Panc1 (cell line): ENCODE measurements around the gene ATP10D. TPM values are rescaled to one million over a fixed set of nuclear protein-coding genes. Genes with fewer than 3 reads are reported as not detected.

ENCODE experiments used
- ATAC-seq: fragments of 200-7000 bp; cut with Tn5 transposase; 2 replicates; pipeline ENCODE4 v1.9.1; 2020; ENCODE audit warnings: mild to moderate bottlenecking, moderate library complexity
- BruUV-seq: library from RNA; stranded (reverse); fragments of 400-500 nt; replicated peaks from 2 replicates; lab custom pipeline; 2021; lab: Mats Ljungman, UMichigan
- CTCF ChIA-PET: fragments of 300-600 bp; sonication (Branson Sonifier 250); formaldehyde crosslinking; loops from one replicate; lab custom pipeline; 2022; ENCODE audit warnings: antibody characterized with exemption; lab: Charles Lee
- POLR2A ChIA-PET: fragments of 300-600 bp; sonication (Branson Sonifier 250); formaldehyde crosslinking; loops from one replicate; lab custom pipeline; 2022; ENCODE audit warnings: antibody characterized with exemption; lab: Charles Lee
- DNase-seq: peaks from one replicate; pipeline ENCODE4 v3.0.0-alpha.2; 2010; ENCODE audit warnings: low read depth, low spot score
- H3K27ac ChIP-seq: 2 replicates; pipeline ENCODE4 v1.5.1; 2011; ENCODE audit warnings: mild to moderate bottlenecking, low read length, inconsistent platforms
- H3K27me3 ChIP-seq: fragments of 200-500 bp; sonication (Bioruptor generic); 2 replicates; pipeline ENCODE4 v1.6.0; 2014; ENCODE audit warnings: low read length, inconsistent platforms; ENCODE audit not compliant: control insufficient read depth, insufficient read depth
- H3K36me3 ChIP-seq: fragments of 200-500 bp; sonication (Bioruptor generic); 2 replicates; pipeline ENCODE4 v1.5.1; 2014; ENCODE audit warnings: inconsistent platforms, mild to moderate bottlenecking, low read length, moderate library complexity; ENCODE audit not compliant: control insufficient read depth, insufficient read depth
- H3K4me1 ChIP-seq: 2 replicates; pipeline ENCODE4 v1.5.1; 2011; ENCODE audit warnings: inconsistent platforms, mild to moderate bottlenecking, low read length, moderate library complexity; ENCODE audit not compliant: control insufficient read depth, insufficient read depth
- H3K4me3 ChIP-seq, 2 experiments: 2 replicates each; pipeline ENCODE4 v1.5.1; 2011 to 2012; ENCODE audit warnings: low read depth in 2 of 2, low read length in 2 of 2, mild to moderate bottlenecking in 2 of 2, inconsistent platforms in 1 of 2, moderate library complexity in 1 of 2
- H3K9me3 ChIP-seq: fragments of 200-500 bp; sonication (Bioruptor generic); 2 replicates; pipeline ENCODE4 v1.5.1; 2014; ENCODE audit warnings: low read depth, mild to moderate bottlenecking, inconsistent platforms, low read length, moderate library complexity; ENCODE audit not compliant: control insufficient read depth, insufficient read depth
- POLR2AphosphoS5 ChIP-seq: IDR thresholded peaks from 2 replicates; pipeline ENCODE4 v1.6.1; 2012; ENCODE audit warnings: mild to moderate bottlenecking, low read depth, low read length, moderate library complexity
- SIN3A ChIP-seq: IDR thresholded peaks from 2 replicates; pipeline ENCODE4 v1.6.1; 2012; ENCODE audit warnings: low read depth, mild to moderate bottlenecking, low read length, moderate library complexity, borderline replicate concordance; ENCODE audit not compliant: insufficient read depth
- TCF7L2 ChIP-seq: IDR thresholded peaks from 2 replicates; pipeline ENCODE4 v1.6.1; 2011; ENCODE audit warnings: mild to moderate bottlenecking, low read depth, low read length, inconsistent platforms
- in situ Hi-C: cut with HindIII; loops from 2 replicates; pipeline ENCODE4 v1.10.0; 2016; ENCODE audit warnings: low sequenced_read_pairs, low pct_unique_long_range_greater_than_20kb
- intact Hi-C: fragments of 100-400 bp; cut with micrococcal nuclease; formaldehyde crosslinking; loops from one replicate; pipeline ENCODE4 v1.10.0; 2022; ENCODE audit not compliant: unreplicated experiment
- total RNA-seq: library from RNA; stranded (reverse); gene quantifications from one replicate; pipeline ENCODE4 v1.2.1, GENCODE V29; 2021; ENCODE audit not compliant: unreplicated experiment
- TF ChIP-seq, protein P1 (sequence below), 2 experiments: IDR thresholded peaks; 2 replicates each; pipeline ENCODE4 v1.6.1; 2011 to 2012; ENCODE audit warnings: low read depth in 2 of 2, control low read depth in 1 of 2, low read length in 1 of 2, mild to moderate bottlenecking in 1 of 2, moderate library complexity in 1 of 2; ENCODE audit not compliant: insufficient read depth in 1 of 2
- TF ChIP-seq, protein P2 (sequence below): fragments of 450-650 bp; IDR thresholded peaks from 2 replicates; pipeline ENCODE4 v1.5.1; 2017; ENCODE audit warnings: mild to moderate bottlenecking

Gene ATP10D
- total RNA-seq, 1 experiment from 2014 or later = 13.9 TPM

DNA sequence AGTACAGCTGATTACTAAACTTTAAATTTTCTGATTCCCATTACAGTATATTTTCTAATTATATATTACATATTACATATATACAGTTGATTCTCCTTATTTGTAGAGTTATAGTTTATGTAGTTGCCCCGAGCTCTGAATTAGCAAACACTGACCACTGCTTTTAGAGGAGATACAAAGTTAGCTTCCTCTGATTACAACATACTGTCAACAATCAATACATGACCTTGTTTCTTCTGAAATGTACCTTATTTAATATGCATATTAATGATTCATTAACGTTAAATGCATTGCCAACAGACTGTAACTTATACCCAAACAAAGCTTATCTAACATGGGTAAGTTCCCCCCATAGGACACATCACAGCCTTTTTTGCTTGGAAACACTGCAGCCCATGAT is 81.5 kb downstream of the ATP10D start:
- Histone ChIP-seq H3K4me1 (no peaks in the 10 kb centered on the region; the same call in 1 of the 2 replicates), H3K4me3 (no peak overlapping the region), H3K36me3 (no peaks in the 10 kb centered on the region), H3K9me3 (no peaks in the 10 kb centered on the region), H3K27ac (no peak overlapping the region), H3K27me3 (no peaks in the 10 kb centered on the region)
- no peak for ATAC-seq
- CTCF ChIA-PET = no interaction called here
- in situ Hi-C loops = no loop called here
- no peak for DNase-seq
- POLR2A ChIA-PET = no interaction called here
- intact Hi-C loops = no loop called here
- BruUV-seq = no TSS peak
- TF ChIP-seq SIN3A (no peak), POLR2AphosphoS5 (no peak), TCF7L2 (no peak)
- TF ChIP-seq, protein P1, sequence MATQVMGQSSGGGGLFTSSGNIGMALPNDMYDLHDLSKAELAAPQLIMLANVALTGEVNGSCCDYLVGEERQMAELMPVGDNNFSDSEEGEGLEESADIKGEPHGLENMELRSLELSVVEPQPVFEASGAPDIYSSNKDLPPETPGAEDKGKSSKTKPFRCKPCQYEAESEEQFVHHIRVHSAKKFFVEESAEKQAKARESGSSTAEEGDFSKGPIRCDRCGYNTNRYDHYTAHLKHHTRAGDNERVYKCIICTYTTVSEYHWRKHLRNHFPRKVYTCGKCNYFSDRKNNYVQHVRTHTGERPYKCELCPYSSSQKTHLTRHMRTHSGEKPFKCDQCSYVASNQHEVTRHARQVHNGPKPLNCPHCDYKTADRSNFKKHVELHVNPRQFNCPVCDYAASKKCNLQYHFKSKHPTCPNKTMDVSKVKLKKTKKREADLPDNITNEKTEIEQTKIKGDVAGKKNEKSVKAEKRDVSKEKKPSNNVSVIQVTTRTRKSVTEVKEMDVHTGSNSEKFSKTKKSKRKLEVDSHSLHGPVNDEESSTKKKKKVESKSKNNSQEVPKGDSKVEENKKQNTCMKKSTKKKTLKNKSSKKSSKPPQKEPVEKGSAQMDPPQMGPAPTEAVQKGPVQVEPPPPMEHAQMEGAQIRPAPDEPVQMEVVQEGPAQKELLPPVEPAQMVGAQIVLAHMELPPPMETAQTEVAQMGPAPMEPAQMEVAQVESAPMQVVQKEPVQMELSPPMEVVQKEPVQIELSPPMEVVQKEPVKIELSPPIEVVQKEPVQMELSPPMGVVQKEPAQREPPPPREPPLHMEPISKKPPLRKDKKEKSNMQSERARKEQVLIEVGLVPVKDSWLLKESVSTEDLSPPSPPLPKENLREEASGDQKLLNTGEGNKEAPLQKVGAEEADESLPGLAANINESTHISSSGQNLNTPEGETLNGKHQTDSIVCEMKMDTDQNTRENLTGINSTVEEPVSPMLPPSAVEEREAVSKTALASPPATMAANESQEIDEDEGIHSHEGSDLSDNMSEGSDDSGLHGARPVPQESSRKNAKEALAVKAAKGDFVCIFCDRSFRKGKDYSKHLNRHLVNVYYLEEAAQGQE (IDR thresholded peaks at IDR 0.05; ENCODE audit: insufficient read depth in 1 of 2, low read depth in 2 of 2, low read length in 1 of 2) = no peak
- TF ChIP-seq, protein P2, sequence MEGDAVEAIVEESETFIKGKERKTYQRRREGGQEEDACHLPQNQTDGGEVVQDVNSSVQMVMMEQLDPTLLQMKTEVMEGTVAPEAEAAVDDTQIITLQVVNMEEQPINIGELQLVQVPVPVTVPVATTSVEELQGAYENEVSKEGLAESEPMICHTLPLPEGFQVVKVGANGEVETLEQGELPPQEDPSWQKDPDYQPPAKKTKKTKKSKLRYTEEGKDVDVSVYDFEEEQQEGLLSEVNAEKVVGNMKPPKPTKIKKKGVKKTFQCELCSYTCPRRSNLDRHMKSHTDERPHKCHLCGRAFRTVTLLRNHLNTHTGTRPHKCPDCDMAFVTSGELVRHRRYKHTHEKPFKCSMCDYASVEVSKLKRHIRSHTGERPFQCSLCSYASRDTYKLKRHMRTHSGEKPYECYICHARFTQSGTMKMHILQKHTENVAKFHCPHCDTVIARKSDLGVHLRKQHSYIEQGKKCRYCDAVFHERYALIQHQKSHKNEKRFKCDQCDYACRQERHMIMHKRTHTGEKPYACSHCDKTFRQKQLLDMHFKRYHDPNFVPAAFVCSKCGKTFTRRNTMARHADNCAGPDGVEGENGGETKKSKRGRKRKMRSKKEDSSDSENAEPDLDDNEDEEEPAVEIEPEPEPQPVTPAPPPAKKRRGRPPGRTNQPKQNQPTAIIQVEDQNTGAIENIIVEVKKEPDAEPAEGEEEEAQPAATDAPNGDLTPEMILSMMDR = no peak

DNA sequence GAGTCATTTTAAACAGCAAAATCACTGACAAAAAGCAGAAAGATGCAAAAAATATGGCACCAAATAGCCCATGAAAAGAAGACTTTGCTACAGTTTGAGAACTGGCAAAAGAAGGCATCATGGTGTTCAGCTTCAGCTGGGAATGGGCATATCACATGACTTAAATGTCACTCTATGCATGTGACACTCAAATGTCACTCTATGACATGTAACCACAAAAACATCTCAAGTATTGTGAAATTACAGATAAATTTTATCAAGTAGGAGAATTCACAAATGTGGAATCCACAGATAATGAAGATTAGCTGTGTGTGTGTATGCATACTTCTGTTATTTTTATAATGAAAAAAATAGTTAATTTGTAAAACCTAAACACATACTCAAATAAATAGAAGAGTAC is 81.9 kb downstream of the ATP10D start:
- DNase-seq (no peak), ATAC-seq (no peak)
- Histone ChIP-seq H3K9me3 (no peaks in the 10 kb centered on the region), H3K27me3 (no peaks in the 10 kb centered on the region), H3K27ac (no peak overlapping the region), H3K4me3 (no peak overlapping the region), H3K36me3 (no peaks in the 10 kb centered on the region), H3K4me1 (no peaks in the 10 kb centered on the region; the same call in 1 of the 2 replicates)
- ChIA-PET POLR2A (no interaction called here), CTCF (no interaction called here)
- in situ Hi-C loops (no loop called here), intact Hi-C loops (no loop called here)
- no TSS peak for BruUV-seq
- TF ChIP-seq POLR2AphosphoS5 = no peak
- TF ChIP-seq, protein P2 = no peak
- no peak for TF ChIP-seq TCF7L2
- TF ChIP-seq SIN3A = no peak
- TF ChIP-seq, protein P1 (IDR thresholded peaks at IDR 0.05; ENCODE audit: insufficient read depth in 1 of 2, low read depth in 2 of 2, low read length in 1 of 2) = no peak
